GM15510 (cell line): ENCODE results near the gene SLC19A2.
A peak's percentile ranks its signal among the peaks of the same experiment; 100 is the strongest.

Source experiments
- POLR2A ChIP-seq: IDR thresholded peaks from 3 replicates; pipeline ENCODE4 v1.6.1; 2011; ENCODE audit warnings: borderline replicate concordance; ENCODE audit not compliant: insufficient read length; ENCODE audit errors: extremely low read depth

Gene SLC19A2, protein sequence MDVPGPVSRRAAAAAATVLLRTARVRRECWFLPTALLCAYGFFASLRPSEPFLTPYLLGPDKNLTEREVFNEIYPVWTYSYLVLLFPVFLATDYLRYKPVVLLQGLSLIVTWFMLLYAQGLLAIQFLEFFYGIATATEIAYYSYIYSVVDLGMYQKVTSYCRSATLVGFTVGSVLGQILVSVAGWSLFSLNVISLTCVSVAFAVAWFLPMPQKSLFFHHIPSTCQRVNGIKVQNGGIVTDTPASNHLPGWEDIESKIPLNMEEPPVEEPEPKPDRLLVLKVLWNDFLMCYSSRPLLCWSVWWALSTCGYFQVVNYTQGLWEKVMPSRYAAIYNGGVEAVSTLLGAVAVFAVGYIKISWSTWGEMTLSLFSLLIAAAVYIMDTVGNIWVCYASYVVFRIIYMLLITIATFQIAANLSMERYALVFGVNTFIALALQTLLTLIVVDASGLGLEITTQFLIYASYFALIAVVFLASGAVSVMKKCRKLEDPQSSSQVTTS

DNA sequence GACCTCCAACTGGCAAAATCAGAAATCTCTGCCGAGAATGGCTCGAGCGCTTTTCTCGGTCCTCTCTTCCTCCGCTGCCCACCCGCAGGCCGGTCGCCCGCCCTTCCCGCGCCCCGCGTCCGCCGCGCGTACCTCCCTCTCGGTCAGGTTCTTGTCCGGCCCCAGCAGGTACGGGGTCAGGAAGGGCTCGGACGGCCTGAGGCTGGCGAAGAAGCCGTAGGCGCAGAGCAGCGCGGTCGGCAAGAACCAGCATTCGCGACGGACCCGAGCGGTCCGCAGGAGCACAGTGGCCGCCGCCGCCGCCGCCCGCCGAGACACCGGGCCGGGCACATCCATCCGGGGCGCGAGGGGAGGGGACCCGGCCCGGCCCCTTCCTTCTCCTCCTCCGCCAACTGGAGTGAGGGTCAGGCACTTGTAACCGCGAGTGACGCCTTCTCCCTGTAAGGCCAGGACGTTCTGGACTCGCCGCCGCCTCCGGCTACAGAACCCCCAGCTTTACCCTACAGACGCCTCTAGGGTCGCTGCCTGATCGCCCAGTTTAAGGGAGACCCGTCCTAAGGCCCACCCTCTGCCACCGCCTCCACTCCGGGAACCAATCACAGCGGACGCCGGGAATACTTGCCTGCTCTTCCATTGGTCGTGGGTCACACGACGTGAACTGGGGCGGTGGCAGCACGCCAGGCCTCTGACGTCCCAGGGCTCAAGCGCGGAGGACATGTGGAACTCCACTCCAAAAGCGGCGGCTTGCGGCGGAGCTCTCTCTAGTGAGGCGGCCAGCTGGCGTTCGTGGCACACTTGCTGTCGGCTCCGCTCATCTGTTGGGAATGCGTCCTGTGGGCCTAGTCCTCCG is at the start of gene SLC19A2:
Gene SLC19A2 (minus strand): TSS at position 514 of the 850 bp plus-strand sequence. CDS start 178 bp downstream, at position 336.
- TF ChIP-seq POLR2A: peak; percentile 83

DNA sequence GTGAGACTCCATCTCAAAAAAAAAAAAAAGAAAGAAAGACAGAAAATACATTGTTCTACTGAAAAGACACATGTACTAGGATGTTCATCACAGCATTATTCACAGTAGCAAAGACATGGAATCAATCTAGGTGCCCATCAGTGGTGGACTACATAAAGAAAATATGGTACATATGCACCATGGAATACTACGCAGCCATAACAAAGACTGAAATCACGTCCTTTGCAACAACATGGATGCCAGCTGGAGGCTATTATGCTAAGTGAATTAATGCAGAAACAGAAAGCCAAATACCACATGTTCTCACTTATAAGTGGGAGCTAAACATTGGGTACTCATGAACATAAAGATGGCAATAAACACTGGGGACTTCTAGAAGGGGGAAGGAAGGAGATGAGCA is 48.9 kb upstream of the SLC19A2 start:
- TF ChIP-seq POLR2A: no peak

DNA sequence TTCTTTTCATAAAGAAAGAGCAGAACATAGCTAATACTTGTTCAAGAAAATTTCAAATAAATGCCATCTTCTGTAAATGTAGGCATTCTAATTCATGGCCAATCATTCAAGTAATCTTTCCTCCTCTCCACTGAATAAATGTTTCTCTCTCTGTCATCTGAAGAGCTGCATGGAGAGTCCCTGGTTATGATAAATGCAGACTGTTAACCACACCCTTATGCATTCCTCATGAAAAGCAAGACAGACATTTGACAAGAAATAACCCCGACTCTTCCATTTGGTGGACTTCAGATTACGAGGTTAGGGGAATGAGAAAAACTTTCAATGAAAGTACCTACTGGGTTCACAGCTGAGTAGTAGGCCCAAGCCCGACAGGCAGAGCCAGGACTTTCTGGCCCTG is 44.7 kb upstream of the SLC19A2 start:
- no peak for TF ChIP-seq POLR2A

DNA sequence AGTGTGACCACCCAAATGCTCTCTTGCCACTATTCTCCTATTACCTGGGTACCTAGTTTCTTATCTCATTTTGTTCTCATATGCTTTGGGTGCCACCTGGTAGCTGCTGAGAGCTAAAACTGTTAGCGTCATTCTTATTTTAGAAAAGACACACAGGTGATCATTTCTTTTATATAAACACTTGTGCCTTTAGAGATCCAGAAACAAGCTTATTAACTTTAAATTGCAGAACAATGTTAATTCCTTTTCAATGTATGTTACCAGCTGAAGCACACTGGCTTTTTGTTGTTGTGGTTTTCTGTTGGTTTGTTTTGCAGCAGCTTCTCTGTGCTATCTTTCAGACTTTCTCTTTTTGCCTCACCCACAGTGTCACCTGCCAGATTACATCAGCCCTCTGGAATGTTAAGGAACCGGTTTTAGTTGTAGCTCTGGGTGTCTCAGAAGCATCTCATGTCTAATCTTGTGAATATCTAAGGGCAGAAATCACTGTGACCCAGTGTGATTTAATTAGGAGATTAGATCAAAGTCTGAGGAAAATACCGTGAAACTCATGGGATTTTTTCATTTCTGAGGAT is 43.4 kb upstream of the SLC19A2 start:
- TF ChIP-seq POLR2A: no peak

DNA sequence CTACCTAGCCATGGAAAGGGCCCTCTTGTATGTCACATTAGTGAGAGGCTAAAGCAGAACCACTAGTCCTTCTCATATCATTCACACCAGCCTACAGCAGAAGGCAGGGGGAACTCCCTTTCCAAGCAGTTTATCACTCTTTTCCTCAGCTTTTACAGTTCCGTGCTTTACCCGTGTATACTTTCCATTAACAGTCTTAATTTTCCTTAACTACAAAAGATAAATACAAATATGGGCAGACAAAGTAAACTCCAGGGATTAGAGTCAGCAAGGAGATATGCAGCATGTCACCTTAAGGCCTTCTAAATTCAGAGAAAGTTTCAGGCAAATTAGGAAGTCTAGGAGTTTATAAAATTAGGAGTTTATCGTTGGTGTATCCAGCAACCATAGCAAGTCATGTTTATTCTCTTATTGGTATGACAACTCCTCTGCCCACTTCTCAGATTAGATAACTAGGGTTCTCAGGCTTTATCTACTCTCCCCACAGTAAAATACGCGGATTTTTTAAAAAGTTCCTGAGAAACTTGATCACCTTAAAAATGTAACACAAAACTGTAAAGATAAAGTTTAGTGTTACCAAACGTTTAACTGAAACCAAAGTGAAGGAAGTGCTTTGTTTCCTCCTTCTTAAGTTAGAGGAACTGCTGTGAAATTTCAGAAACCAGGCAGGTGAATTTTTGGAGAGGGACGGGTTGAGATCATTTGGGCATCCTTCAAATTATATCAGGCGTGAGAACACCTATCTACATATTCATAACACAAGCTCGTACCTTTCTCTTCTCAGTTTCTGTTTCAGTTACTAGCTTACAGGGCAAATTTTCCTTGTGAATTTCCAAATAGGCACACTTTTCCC is 42.7 kb upstream of the SLC19A2 start:
- no peak for TF ChIP-seq POLR2A

DNA sequence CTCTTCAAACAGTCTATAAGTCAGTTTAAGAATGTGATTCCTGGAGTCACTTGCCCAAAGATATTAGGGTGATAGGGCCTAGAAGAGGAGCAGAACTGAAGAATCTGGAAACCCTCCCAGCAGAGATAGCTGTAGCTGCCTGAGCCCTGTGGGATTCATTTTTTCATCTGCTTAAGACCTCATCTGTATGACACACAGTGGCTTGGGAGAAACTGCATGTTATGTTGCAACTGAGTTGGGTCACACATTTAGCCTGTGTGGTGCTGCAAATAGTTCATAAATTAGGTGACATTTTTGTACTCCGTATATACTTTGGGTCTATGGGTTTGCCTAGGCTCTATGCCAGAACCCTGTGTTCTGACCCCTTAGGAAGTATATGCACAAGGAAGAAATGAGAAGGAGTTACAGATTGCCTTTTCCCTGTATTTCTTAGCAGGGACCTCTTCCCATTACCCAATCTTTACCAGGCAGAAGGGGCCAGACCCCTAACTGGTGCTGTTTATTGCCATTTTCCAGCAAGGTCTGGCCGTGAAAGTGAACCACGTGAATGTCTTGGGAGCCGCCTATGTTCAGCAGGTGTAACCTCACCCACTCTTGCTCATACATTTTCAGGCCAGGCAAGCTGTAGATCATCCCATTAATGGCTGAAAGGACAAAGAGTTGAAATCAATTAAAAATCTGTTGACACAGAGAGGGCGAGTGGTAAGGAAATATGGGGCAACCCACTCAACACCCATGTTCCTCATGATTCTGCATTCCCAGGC is 41.9 kb upstream of the SLC19A2 start:
- no peak for TF ChIP-seq POLR2A

DNA sequence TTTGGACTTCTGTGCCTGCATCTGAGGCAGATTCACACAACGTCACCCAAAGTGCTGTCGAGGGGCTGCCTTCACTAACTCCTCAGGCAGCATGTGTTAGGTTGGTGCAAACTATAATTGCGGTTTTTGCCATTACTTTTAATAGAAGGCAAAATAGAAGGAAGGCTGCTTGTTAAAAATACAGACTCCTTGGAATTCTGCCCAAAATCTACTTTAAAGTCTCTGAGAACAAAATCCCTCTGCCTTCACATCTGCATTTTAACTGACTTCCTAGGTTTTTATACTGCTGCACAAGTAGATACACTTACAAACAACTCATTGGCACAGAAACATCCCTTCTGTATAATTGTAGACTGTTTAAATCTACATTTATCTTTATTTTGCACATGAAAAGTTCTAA is 41.3 kb upstream of the SLC19A2 start:
- TF ChIP-seq POLR2A: no peak

DNA sequence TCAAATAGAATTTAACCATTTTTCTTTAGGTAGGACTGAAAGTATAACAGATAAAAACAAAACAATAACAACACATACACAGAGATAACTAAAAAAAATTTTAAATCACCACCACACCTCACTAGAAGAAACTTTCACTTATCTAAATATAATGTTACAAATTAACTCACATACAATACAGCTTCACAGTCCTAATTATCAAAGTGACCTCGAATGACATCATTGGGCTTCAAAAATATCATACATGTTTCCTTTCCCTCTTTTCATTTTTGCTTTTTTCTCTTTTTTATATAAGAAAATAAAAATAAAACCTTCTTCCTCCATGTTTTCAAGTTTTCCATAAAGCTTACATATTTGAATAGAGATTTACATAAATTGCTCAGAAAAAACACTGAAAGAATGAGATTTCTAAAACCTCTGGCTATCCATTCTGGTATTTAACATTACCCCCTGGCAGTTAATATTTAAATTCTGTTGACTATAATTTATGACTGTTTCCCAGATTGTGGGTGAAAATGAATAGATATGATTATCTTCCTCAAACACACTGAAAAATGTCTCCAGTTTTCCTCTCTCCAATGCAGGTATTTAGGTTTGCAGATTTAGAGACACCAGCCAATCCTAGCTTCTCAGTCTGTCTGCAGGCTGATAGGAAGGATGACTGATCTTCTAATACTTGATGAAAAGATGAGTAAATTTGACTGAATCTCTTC is 40.5 kb upstream of the SLC19A2 start:
- TF ChIP-seq POLR2A: no peak

DNA sequence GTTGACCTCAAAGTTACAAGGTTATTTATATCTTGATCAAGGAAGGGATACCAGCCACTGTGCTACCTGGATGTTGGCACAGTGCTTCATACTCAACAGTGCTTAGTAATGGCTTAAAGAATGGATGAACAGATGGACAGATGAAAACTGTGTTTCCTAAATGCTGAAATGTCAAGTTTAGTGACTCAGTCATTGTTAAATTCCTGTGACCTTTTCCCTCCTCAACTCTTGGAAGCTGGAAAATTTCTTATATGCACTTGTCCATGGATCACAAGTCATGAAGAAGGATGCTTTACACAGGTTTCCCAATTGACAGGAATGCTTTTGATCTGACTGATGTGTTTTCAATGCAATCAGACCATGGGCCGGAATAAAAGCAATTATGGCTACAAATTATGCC is 39.6 kb upstream of the SLC19A2 start:
- TF ChIP-seq POLR2A: no peak

DNA sequence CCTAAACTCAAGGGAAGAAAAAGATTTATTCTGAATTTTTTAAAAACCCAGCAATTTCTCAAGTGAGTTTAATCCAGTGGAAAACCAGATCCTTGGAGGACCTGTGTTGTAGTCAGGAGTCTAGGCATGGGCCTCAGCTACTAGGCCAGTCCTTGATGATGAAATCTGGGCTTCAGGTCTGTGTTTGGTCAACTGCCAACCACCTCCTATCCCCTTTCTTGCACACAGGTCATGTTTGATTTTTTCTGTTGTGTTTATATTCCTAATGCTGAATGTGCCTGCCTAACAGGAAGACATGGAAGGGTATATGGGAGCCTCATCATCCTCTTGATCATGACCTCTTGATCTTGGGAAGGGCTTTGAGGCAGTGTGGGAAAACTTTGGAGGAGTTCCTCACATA is 38.2 kb upstream of the SLC19A2 start:
- no peak for TF ChIP-seq POLR2A

DNA sequence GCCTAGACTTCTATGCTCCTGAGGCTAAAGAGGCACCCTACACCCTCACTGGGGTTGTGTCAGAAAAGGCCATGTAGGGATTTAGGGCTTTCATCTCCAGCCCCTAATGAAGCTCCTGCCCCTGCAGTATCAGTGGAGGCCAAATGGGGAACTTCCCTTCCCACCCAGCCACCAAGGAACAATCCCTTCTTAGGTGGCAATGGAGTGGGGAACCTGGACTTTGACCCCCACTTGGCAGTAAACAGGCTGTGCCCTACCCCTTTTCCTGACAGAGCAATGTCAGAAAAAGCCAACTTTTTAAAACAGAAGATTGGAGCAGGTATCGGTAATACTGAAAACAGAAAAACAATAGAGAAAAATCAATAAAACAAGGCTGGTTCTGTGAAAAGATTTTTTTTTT is 35.5 kb upstream of the SLC19A2 start:
- no peak for TF ChIP-seq POLR2A

DNA sequence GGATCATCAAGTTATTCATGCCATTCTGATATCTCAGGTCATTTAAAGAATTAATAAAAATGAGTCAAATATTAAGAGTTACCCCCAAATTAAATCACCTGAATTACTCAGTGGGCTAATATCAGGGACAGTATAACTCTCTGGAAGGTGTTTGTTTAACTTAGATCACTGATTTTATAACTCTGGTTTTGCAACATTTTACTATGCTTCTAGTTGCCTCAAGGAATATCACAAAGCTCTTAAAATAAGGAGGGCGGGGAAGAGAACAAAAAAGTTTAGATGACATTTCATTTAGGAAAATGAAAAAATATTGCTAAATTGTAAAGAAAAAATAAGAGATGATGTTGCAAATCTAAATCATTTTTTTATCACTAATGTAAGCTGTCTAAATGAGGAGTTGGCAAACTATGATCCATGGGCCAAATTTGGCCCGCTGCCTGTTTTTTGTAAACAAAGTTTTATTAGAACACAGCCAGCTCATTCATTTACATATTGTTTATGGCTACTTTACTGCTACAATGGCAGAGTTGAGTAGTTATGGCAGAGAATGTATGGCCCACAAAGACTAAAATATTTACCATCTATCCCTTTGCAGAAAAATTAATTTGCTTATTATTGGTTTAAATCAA is 31.9 kb upstream of the SLC19A2 start:
- no peak for TF ChIP-seq POLR2A

DNA sequence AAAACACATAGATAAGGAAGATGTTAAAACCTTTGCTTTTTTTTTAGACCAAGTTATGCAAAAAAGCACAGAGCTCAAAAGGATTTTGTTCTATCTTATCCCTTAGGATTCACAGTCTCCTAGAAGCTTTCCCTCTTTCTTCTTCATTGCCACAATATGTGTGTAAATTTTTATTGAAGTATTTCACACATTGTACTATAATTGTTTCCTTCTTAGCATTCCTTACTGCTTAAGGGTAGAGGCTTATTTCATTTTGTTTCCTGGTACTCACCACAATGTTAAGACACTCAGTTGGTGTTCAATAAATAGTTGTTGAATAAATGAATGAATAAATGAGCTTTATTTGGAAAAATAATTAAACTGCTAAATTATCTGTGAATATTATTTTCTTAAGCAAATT is 29.9 kb upstream of the SLC19A2 start:
- TF ChIP-seq POLR2A: no peak

DNA sequence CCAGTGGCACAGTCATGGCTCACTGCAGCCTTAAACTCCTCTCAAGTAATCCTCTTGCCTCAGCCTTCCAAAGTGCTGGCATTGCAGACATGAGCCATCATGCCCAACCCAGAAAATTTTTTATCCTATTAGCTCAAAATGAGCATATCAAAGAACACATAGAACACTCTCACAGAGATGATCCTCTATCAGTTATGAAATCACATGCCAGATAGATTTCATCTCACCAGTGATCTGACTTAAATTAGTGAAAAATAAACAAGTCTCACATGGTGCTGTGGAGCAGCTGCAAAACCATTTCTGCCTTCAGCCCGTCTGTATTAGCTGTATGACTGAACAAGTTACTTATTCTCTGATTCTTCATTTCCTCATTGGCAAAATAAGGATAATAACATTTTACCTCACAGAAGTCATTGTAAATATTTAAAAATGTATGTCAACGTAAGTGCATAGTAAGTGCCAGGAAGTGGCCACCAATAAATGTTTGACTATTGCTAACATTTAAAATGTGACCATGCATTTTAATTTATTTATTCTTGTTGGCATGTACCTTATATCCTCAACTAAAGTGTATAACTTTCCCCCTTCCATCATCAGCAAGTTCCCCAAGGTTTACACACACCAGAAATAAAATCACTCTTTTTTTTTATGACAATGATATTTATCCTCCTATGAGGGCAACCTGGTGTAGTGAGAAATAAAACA is 29.0 kb upstream of the SLC19A2 start:
- TF ChIP-seq POLR2A: no peak
